Tibial nerve (tissue), 3 donors: Measurements from ENCODE around the gene ASB3.

ENCODE experiments used
- POLR2A ChIP-seq, 2 donors: fragments of 450-650 bp; IDR thresholded peaks; one replicate each; pipeline ENCODE4 v1.6.1; 2017; ENCODE audit warnings: antibody characterized with exemption in 2 of 2, mild to moderate bottlenecking in 2 of 2, moderate library complexity in 2 of 2
- TF ChIP-seq, protein P1 (sequence below), 5 experiments: fragments of 200-600 bp in 3 of 5; fragments of 450-650 bp in 2 of 5; sonication (generic) in 3 of 5; IDR thresholded peaks; one replicate each; pipeline ENCODE4 v1.5.1; 2016 to 2019; ENCODE audit warnings: antibody characterized with exemption in 5 of 5, mild to moderate bottlenecking in 3 of 5, moderate library complexity in 2 of 5

DNA sequence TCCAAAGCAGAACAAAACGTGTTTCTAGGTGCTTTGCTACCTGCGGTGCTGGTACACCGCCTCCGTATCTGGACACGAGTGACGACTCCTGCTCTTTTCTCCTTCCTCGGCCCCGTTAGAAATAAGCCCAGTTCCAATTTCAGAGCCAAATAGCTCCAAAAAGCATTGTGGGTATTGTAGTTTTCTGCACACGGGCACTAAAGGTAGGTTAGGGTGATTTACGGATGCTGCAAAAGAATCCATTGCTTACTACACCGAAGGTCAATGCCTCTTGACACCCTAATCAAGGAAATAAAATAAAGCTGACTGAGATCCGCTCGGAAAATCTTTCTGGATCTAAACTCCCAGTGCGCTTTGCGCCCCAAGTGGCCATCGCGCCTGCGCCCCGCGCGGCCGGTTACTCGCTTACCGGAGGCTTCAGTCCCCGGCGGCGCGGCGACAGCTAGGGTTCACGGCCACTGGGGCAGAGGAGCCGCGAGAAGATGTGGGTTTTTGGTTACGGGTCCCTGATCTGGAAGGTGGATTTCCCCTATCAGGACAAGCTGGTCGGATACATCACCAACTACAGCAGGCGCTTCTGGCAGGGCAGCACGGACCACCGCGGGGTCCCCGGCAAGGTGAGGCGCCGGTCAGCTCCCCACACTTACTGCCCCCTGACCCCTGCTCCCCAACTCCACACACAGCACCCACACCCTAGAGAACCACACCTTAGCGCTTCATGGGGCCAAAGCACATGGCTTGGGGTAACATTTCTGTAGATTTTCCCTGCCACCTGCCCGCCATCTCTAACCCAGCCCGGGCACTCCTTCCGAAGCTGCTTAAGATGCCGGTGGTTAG is 19.1 kb downstream of the ASB3 start, which contains the start of gene CHAC2:
- TF ChIP-seq, protein P1, sequence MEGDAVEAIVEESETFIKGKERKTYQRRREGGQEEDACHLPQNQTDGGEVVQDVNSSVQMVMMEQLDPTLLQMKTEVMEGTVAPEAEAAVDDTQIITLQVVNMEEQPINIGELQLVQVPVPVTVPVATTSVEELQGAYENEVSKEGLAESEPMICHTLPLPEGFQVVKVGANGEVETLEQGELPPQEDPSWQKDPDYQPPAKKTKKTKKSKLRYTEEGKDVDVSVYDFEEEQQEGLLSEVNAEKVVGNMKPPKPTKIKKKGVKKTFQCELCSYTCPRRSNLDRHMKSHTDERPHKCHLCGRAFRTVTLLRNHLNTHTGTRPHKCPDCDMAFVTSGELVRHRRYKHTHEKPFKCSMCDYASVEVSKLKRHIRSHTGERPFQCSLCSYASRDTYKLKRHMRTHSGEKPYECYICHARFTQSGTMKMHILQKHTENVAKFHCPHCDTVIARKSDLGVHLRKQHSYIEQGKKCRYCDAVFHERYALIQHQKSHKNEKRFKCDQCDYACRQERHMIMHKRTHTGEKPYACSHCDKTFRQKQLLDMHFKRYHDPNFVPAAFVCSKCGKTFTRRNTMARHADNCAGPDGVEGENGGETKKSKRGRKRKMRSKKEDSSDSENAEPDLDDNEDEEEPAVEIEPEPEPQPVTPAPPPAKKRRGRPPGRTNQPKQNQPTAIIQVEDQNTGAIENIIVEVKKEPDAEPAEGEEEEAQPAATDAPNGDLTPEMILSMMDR (IDR thresholded peaks at IDR 0.05) = peak; percentile 32 to 74 (median 46)
- peak in 1 of 2 donors; percentile 26 for TF ChIP-seq POLR2A (IDR thresholded peaks at IDR 0.05)
